Endodermal cell (in vitro differentiated cells): Measurements from ENCODE around the gene PRKAG2. TPM values are rescaled to one million over a fixed set of nuclear protein-coding genes. Genes with fewer than 3 reads are reported as not detected.

Experiments used
- DNase-seq: peaks from one replicate; pipeline ENCODE4 v3.0.0-alpha.2; 2017
- H3K27ac ChIP-seq: 2 replicates; pipeline ENCODE4 v1.5.1; 2013; ENCODE audit warnings: mild to moderate bottlenecking, low read depth, low read length, moderate library complexity
- H3K27me3 ChIP-seq: 2 replicates; pipeline ENCODE4 v1.6.1; 2013; ENCODE audit warnings: mild to moderate bottlenecking, low read length, moderate library complexity; ENCODE audit not compliant: insufficient read depth, control insufficient read depth, poor library complexity, severe bottlenecking
- H3K36me3 ChIP-seq: 2 replicates; pipeline ENCODE4 v1.7.0; 2013; ENCODE audit warnings: mild to moderate bottlenecking, low read length, moderate library complexity; ENCODE audit not compliant: control insufficient read depth, insufficient read depth
- H3K4me1 ChIP-seq: one replicate; pipeline ENCODE4 v1.7.0; 2013; ENCODE audit warnings: low read length; ENCODE audit not compliant: control insufficient read depth, insufficient read depth
- H3K4me3 ChIP-seq: 2 replicates; pipeline ENCODE4 v1.5.1; 2013; ENCODE audit warnings: mild to moderate bottlenecking, low read length, moderate library complexity
- H3K9ac ChIP-seq: 2 replicates; pipeline ENCODE4 v1.6.1; 2013; ENCODE audit warnings: mild to moderate bottlenecking, low read length, moderate library complexity; ENCODE audit not compliant: poor library complexity, severe bottlenecking; ENCODE audit errors: extremely low read depth
- H3K9me3 ChIP-seq: 2 replicates; pipeline ENCODE4 v1.6.1; 2013; ENCODE audit warnings: mild to moderate bottlenecking, low read length, moderate library complexity; ENCODE audit not compliant: control insufficient read depth
- H3K27ac Mint-ChIP-seq: 2 replicates; pipeline ENCODE4 v1.8.0; 2020; ENCODE audit warnings: mixed read lengths
- H3K27me3 Mint-ChIP-seq: 2 replicates; pipeline ENCODE4 v1.8.0; 2021; ENCODE audit warnings: mild to moderate bottlenecking, mixed read lengths; ENCODE audit not compliant: insufficient read depth
- H3K36me3 Mint-ChIP-seq: 2 replicates; pipeline ENCODE4 v1.8.0; 2020; ENCODE audit warnings: low read depth, mixed read lengths
- H3K4me1 Mint-ChIP-seq: 2 replicates; pipeline ENCODE4 v1.8.0; 2020; ENCODE audit warnings: mixed read lengths
- H3K4me3 Mint-ChIP-seq: 2 replicates; pipeline ENCODE4 v1.8.0; 2020; ENCODE audit warnings: mild to moderate bottlenecking, moderate library complexity, mixed read lengths
- H3K9me3 Mint-ChIP-seq: 2 replicates; pipeline ENCODE4 v1.8.0; 2020; ENCODE audit warnings: mild to moderate bottlenecking, mixed read lengths
- WGBS, 2 experiments: methylation state at CpG; one replicate each; pipeline versions ENCODE4 v1.1.5 to v1.1.7; 2013; ENCODE audit warnings: missing lambda C conversion rate in 2 of 2, mixed read lengths in 1 of 2; ENCODE audit not compliant: insufficient coverage in 1 of 2, insufficient read length in 1 of 2; 5-methylcytosine and 5-hydroxymethylcytosine counted together
- total RNA-seq, 2 donors: library from RNA; stranded (reverse); fragmentation: NEBNext Ultra II Directional in 1 of 2; extraction: Animal tissue kit (Norgen Biotek cat#: 25700) in 1 of 2; gene quantifications; 2 replicates in 1 of 2; 3 replicates in 1 of 2; pipeline ENCODE4 v1.2.1, GENCODE V29; 2021
- TF ChIP-seq, protein P1 (sequence below): fragments of 200-600 bp; sonication (generic); conservative IDR thresholded peaks from 2 replicates; pipeline ENCODE4 v1.5.0; 2021; ENCODE audit warnings: antibody characterized with exemption, mild to moderate bottlenecking

The PRKAG2 gene
- total RNA-seq, 2 donors from 2014 or later = 17.2 to 20.7 TPM

DNA sequence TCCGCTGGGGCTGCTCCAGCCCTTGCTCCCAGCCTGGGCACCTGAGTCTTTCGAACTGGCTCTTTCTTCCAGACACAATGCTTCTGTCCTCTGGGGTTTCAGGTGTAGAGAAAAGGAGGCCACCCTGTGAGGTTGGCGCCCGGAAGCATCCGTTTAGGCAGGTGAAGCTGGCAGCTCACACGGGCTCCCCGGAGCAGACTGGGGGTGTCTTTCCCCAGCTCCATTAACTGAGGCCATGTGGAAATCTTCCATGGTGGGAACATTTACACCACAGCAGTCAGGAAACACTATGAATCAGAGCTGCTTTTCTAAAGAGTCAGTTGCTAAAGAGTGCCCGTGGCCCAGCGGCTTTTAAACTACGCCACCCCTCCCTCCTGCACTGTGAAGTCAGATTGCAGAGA lies 29.2 kb downstream of the PRKAG2 start:
- H3K4me1 Mint-ChIP-seq = peaks cover 6% of the 10 kb centered on the region
- H3K27ac ChIP-seq = no peak overlapping the region
- no peaks in the 10 kb centered on the region for H3K9me3 ChIP-seq
- H3K9ac ChIP-seq = no peak overlapping the region
- no peaks in the 10 kb centered on the region for H3K36me3 ChIP-seq
- no peak overlapping the region for H3K27ac Mint-ChIP-seq
- H3K4me3 ChIP-seq = no peak overlapping the region
- peaks cover 14% of the 10 kb centered on the region for H3K27me3 Mint-ChIP-seq
- H3K4me3 Mint-ChIP-seq = no peak overlapping the region
- H3K36me3 Mint-ChIP-seq = no peaks in the 10 kb centered on the region
- no peaks in the 10 kb centered on the region for H3K4me1 ChIP-seq
- TF ChIP-seq, protein P1, sequence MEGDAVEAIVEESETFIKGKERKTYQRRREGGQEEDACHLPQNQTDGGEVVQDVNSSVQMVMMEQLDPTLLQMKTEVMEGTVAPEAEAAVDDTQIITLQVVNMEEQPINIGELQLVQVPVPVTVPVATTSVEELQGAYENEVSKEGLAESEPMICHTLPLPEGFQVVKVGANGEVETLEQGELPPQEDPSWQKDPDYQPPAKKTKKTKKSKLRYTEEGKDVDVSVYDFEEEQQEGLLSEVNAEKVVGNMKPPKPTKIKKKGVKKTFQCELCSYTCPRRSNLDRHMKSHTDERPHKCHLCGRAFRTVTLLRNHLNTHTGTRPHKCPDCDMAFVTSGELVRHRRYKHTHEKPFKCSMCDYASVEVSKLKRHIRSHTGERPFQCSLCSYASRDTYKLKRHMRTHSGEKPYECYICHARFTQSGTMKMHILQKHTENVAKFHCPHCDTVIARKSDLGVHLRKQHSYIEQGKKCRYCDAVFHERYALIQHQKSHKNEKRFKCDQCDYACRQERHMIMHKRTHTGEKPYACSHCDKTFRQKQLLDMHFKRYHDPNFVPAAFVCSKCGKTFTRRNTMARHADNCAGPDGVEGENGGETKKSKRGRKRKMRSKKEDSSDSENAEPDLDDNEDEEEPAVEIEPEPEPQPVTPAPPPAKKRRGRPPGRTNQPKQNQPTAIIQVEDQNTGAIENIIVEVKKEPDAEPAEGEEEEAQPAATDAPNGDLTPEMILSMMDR = no peak
- no peaks in the 10 kb centered on the region for H3K27me3 ChIP-seq
- WGBS, 2 experiments = 90 to 91% methylated on average over 7 to 10 of the region's 10 CpGs
- H3K9me3 Mint-ChIP-seq = no peaks in the 10 kb centered on the region
- DNase-seq = no peak

DNA sequence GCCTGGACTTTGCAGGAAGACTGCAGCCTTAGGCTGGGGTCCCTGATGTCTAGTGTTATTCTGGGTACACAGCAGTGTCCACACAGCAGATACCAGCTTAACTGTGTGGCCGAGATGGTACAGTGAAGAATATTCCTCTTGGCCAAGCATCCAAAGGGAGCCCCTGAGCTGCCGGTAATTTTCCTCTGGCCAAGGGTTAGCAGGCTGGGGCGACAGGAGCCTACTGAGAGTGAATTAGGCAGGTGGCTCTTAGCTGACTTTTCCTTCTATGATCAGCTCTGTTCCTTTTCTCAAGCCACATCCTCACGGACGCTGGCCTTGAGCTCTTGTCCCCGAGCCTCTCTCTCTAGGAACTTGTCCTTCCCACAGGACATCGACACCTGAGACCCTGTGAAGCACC lies 29.8 kb downstream of the PRKAG2 start:
- no peaks in the 10 kb centered on the region for H3K27me3 ChIP-seq
- Mint-ChIP-seq H3K9me3 (no peaks in the 10 kb centered on the region), H3K4me3 (no peak overlapping the region), H3K27me3 (peaks cover 14% of the 10 kb centered on the region), H3K4me1 (peaks cover 6% of the 10 kb centered on the region), H3K27ac (no peak overlapping the region), H3K36me3 (no peaks in the 10 kb centered on the region)
- H3K9me3 ChIP-seq = no peaks in the 10 kb centered on the region
- DNase-seq = no peak
- no peaks in the 10 kb centered on the region for H3K4me1 ChIP-seq
- WGBS, 2 experiments = 88 to 93% methylated on average over 7 of the region's 7 CpGs
- H3K27ac ChIP-seq = no peak overlapping the region
- H3K4me3 ChIP-seq = no peak overlapping the region
- H3K36me3 ChIP-seq = no peaks in the 10 kb centered on the region
- no peak overlapping the region for H3K9ac ChIP-seq
- TF ChIP-seq, protein P1 = no peak

DNA sequence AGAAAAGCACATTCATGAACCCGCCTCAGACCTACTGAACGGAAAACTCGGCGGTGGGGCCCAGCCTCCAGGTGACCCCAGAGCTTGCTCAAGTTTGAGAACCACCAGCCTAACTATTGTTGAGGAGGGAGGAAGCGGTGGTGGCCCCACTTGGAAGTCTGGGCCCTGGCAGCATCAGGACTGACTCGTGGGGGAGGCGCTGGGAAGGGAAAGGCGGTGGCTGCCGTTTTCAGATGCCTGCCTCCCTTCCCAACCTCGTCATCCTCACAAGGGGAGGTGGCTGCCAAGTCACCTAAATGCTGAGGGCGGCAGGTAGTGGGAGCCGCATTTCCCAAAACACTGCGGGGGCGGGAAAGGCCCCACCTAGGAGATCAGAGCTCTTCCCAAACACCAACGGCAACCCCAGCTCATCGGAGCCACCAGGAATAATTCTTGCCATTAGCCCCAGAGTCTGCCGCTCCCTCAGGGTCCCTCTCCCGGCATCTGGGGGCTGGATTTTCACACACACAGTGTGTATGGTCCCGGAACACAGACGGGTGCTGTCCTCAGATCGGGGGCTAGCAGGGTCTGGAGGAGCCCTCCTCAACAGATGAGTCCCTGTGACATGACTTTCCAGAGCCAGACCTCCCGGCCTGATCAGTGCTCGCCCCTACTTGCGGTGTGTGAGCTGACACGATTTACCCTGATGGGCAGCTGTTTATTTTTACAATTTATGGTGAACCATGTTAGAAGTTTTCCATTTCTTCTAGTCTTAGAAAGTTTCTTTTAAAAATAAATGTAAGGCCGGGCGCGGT lies 31.3 kb downstream of the PRKAG2 start:
- no peak for DNase-seq
- H3K4me3 Mint-ChIP-seq = no peak overlapping the region
- Histone ChIP-seq H3K9me3 (no peaks in the 10 kb centered on the region), H3K27ac (no peak overlapping the region), H3K4me1 (no peaks in the 10 kb centered on the region), H3K36me3 (no peaks in the 10 kb centered on the region), H3K27me3 (no peaks in the 10 kb centered on the region), H3K9ac (no peak overlapping the region), H3K4me3 (no peak overlapping the region)
- H3K4me1 Mint-ChIP-seq = peaks cover 6% of the 10 kb centered on the region
- peaks cover 14% of the 10 kb centered on the region for H3K27me3 Mint-ChIP-seq
- H3K27ac Mint-ChIP-seq = no peak overlapping the region
- H3K9me3 Mint-ChIP-seq = no peaks in the 10 kb centered on the region
- no peaks in the 10 kb centered on the region for H3K36me3 Mint-ChIP-seq
- 90 to 93% methylated on average over 23 to 28 of the region's 28 CpGs for WGBS, 2 experiments
- TF ChIP-seq, protein P1 = no peak
